Endothelial cell of umbilical vein (primary cell): ENCODE data around the gene OSBPL9. TPM values are rescaled to one million over a fixed set of nuclear protein-coding genes. Genes with fewer than 3 reads are reported as not detected.

ENCODE experiments used
- BruUV-seq: library from RNA; stranded (reverse); fragments of 400-500 nt; replicated peaks from 2 replicates; lab custom pipeline; 2021; lab: Mats Ljungman, UMichigan
- CTCF ChIA-PET: fragments of 300-600, 350-600 bp; sonication (Branson Sonifier 250); formaldehyde crosslinking; loops from one replicate; lab custom pipeline; 2021; ENCODE audit warnings: antibody characterized with exemption, inconsistent platforms; lab: Charles Lee
- POLR2A ChIA-PET: fragments of 300-600, 350-600 bp; sonication (Branson Sonifier 250); formaldehyde crosslinking; loops from one replicate; lab custom pipeline; 2021; ENCODE audit warnings: antibody characterized with exemption, inconsistent platforms; lab: Charles Lee
- DNase-seq: peaks from one replicate; pipeline ENCODE4 v3.0.0-alpha.2; 2011; ENCODE audit warnings: low read depth, low spot score
- FAIRE-seq: peaks from 2 replicates; lab custom pipeline; 2011; peaks lifted over from hg19 to GRCh38; lab: Jason Lieb, UNC
- H2AFZ ChIP-seq: 2 replicates; pipeline ENCODE4 v1.6.0; 2012; ENCODE audit warnings: low read depth, low read length, control low read depth, inconsistent platforms
- H3K27ac ChIP-seq: 2 replicates; pipeline ENCODE4 v1.5.1; 2011; ENCODE audit warnings: low read depth, mild to moderate bottlenecking, control low read depth, low read length, moderate library complexity; ENCODE audit not compliant: insufficient read depth
- H3K27me3 ChIP-seq, 2 experiments: 2 replicates each; pipeline versions ENCODE4 v1.6.0 to v1.6.1; 2011; ENCODE audit warnings: low read length in 2 of 2, mixed read lengths in 1 of 2; ENCODE audit not compliant: control insufficient read depth in 2 of 2, insufficient read depth in 2 of 2
- H3K36me3 ChIP-seq, 2 experiments: 2 replicates in 1 of 2; 3 replicates in 1 of 2; pipeline ENCODE4 v1.5.1; 2011; ENCODE audit warnings: low read length in 2 of 2, mild to moderate bottlenecking in 1 of 2, moderate library complexity in 1 of 2; ENCODE audit not compliant: control insufficient read depth in 2 of 2, insufficient read depth in 2 of 2; ENCODE audit errors: extremely low read depth in 1 of 2
- H3K4me1 ChIP-seq: 3 replicates; pipeline ENCODE4 v1.5.1; 2011; ENCODE audit warnings: mild to moderate bottlenecking, low read length; ENCODE audit not compliant: control insufficient read depth, insufficient read depth; ENCODE audit errors: extremely low read depth
- H3K4me2 ChIP-seq: 2 replicates; pipeline ENCODE4 v1.6.1; 2011; ENCODE audit warnings: low read length, control low read depth, mixed read lengths; ENCODE audit not compliant: insufficient read depth
- H3K4me3 ChIP-seq, 3 experiments: fragments of 200-600 bp in 1 of 3; sonication (generic), shearing (Covaris generic) in 1 of 3; replicated peaks in 1 of 3; 2 replicates each; pipeline ENCODE4 v1.5.1; 2011 to 2016; ENCODE audit warnings: control low read depth in 3 of 3, low read length in 3 of 3, mild to moderate bottlenecking in 2 of 3, inconsistent platforms in 1 of 3, low read depth in 1 of 3, moderate library complexity in 1 of 3; ENCODE audit not compliant: insufficient read depth in 1 of 3
- H3K79me2 ChIP-seq: 2 replicates; pipeline ENCODE4 v1.6.0; 2012; ENCODE audit warnings: low read length, inconsistent platforms; ENCODE audit not compliant: control insufficient read depth, insufficient read depth
- H3K9ac ChIP-seq: replicated peaks from 2 replicates; pipeline ENCODE3; 2011; ENCODE audit warnings: low read length, control low read depth; ENCODE audit not compliant: insufficient read depth; ENCODE audit errors: extremely low read depth
- H3K9me1 ChIP-seq: replicated peaks from 3 replicates; pipeline ENCODE4 v1.6.0; 2011; ENCODE audit warnings: mild to moderate bottlenecking, low read length; ENCODE audit not compliant: control insufficient read depth, insufficient read depth; ENCODE audit errors: extremely low read depth
- H3K9me3 ChIP-seq: replicated peaks from 2 replicates; pipeline ENCODE4 v1.5.1; 2012; ENCODE audit warnings: low read length, inconsistent platforms; ENCODE audit not compliant: control insufficient read depth, insufficient read depth
- H4K20me1 ChIP-seq: replicated peaks from 2 replicates; pipeline ENCODE3; 2011; ENCODE audit warnings: mild to moderate bottlenecking, low read length; ENCODE audit not compliant: control insufficient read depth, insufficient read depth; ENCODE audit errors: extremely low read depth
- EZH2 ChIP-seq: IDR thresholded peaks from 2 replicates; pipeline ENCODE4 v1.6.1; 2012; ENCODE audit warnings: borderline replicate concordance, low read depth, mild to moderate bottlenecking, moderate library complexity, low read length, inconsistent platforms; ENCODE audit not compliant: severe bottlenecking
- FOS ChIP-seq: IDR thresholded peaks from 2 replicates; pipeline ENCODE4 v1.6.1; 2011; ENCODE audit warnings: mild to moderate bottlenecking, low read length, moderate library complexity, borderline replicate concordance; ENCODE audit not compliant: insufficient read depth
- GATA2 ChIP-seq: IDR thresholded peaks from 2 replicates; pipeline ENCODE4 v1.7.0; 2011; ENCODE audit warnings: low read depth, mild to moderate bottlenecking, moderate library complexity, mixed read lengths, low read length; ENCODE audit not compliant: insufficient read length, insufficient read depth
- JUN ChIP-seq: IDR thresholded peaks from 2 replicates; pipeline ENCODE4 v1.6.1; 2011; ENCODE audit warnings: borderline replicate concordance, low read depth; ENCODE audit not compliant: insufficient read length, insufficient read depth
- MYC ChIP-seq: IDR thresholded peaks from one replicate; pipeline ENCODE4 v1.6.1; 2011; ENCODE audit warnings: mild to moderate bottlenecking, low read depth, low read length
- POLR2A ChIP-seq: IDR thresholded peaks from 2 replicates; pipeline ENCODE4 v1.6.1; 2012; ENCODE audit warnings: low read depth, mild to moderate bottlenecking, control low read depth, low read length
- POLR2AphosphoS5 ChIP-seq: IDR thresholded peaks from 2 replicates; pipeline ENCODE4 v1.6.1; 2012; ENCODE audit warnings: low read depth, mild to moderate bottlenecking, control low read depth, low read length, moderate library complexity; ENCODE audit not compliant: insufficient read depth
- dilution Hi-C: fragments of 300-500 bp; cut with MboI; formaldehyde crosslinking; loops from one replicate; pipeline ENCODE4 v1.15.0; 2019; ENCODE audit warnings: low sequenced_read_pairs; ENCODE audit not compliant: extremely low pct_ligation_motif_present
- intact Hi-C: fragments of 100-400 bp; cut with micrococcal nuclease; formaldehyde crosslinking; loops from one replicate; pipeline ENCODE4 v1.10.0; 2022
- polyA plus RNA-seq, 4 experiments: library from polyadenylated mRNA; depleted of rRNA in 3 of 4; stranded (reverse) in 3 of 4; unstranded in 1 of 4; fragments of >200 nt; gene quantifications; 2 replicates each; pipeline versions ENCODE4 v1.2.1 to v1.2.3, GENCODE V29; 2011 to 2012; ENCODE audit warnings: missing spikeins in 1 of 4
- total RNA-seq: library from RNA; stranded (reverse); gene quantifications from 2 replicates; pipeline ENCODE4 v1.2.3, GENCODE V29; 2021
- TF ChIP-seq, protein P1 (sequence below): IDR thresholded peaks from 2 replicates; pipeline ENCODE4 v1.6.1; 2011; ENCODE audit not compliant: insufficient read depth, insufficient read length
- TF ChIP-seq, protein P2 (sequence below), 2 donors: IDR thresholded peaks; 1 replicate in 1 of 2; 2 replicates in 1 of 2; pipeline ENCODE4 v1.5.1; 2011; ENCODE audit warnings: low read length in 2 of 2, mild to moderate bottlenecking in 2 of 2, moderate library complexity in 2 of 2, control low read depth in 1 of 2, inconsistent platforms in 1 of 2, low read depth in 1 of 2; ENCODE audit not compliant: insufficient read depth in 1 of 2; ENCODE audit errors: extremely low read depth in 1 of 2

Gene OSBPL9
- total and polyA plus RNA-seq, 2 donors (not counting 3 experiments of a cell fraction or from before 2014, with no cell fraction given), result 46.2 to 80.3 TPM

DNA sequence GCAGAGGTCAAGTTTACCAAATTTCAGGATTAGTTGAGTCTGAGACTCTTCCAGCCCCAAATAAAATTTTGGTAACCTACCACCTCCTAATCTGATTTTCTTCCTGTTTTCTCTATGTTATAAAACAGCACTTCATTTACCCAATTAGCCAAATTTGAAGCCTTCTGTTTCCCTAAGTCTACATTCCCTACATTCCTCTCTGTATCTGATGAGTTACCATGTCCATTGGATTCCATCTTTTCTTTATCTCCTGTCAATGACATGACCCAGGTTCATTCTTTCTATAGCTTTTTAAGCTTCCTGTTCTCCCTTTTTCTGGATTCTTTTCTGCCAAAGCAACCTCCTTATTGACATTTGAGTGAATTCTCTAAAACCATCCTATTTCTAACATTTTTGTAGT is 72.8 kb downstream of the OSBPL9 start:
- no peaks in the 10 kb centered on the region for H3K27me3 ChIP-seq
- no peaks in the 10 kb centered on the region for H3K36me3 ChIP-seq
- H3K4me2 ChIP-seq, result no peak overlapping the region
- POLR2A ChIA-PET, result no interaction called here
- H3K4me3 ChIP-seq, result no peak overlapping the region
- TF ChIP-seq, protein P1, sequence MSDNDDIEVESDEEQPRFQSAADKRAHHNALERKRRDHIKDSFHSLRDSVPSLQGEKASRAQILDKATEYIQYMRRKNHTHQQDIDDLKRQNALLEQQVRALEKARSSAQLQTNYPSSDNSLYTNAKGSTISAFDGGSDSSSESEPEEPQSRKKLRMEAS, result no peak
- TF ChIP-seq POLR2A (no peak), GATA2 (no peak), POLR2AphosphoS5 (no peak), MYC (no peak), EZH2 (no peak), JUN (no peak), FOS (no peak)
- TF ChIP-seq, protein P2, sequence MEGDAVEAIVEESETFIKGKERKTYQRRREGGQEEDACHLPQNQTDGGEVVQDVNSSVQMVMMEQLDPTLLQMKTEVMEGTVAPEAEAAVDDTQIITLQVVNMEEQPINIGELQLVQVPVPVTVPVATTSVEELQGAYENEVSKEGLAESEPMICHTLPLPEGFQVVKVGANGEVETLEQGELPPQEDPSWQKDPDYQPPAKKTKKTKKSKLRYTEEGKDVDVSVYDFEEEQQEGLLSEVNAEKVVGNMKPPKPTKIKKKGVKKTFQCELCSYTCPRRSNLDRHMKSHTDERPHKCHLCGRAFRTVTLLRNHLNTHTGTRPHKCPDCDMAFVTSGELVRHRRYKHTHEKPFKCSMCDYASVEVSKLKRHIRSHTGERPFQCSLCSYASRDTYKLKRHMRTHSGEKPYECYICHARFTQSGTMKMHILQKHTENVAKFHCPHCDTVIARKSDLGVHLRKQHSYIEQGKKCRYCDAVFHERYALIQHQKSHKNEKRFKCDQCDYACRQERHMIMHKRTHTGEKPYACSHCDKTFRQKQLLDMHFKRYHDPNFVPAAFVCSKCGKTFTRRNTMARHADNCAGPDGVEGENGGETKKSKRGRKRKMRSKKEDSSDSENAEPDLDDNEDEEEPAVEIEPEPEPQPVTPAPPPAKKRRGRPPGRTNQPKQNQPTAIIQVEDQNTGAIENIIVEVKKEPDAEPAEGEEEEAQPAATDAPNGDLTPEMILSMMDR (IDR thresholded peaks at IDR 0.05; ENCODE audit: extremely low read depth in 1 of 2, insufficient read depth in 1 of 2, low read depth in 1 of 2, low read length in 2 of 2), result no peak
- BruUV-seq, result no TSS peak
- H3K4me1 ChIP-seq, result peaks cover 3% of the 10 kb centered on the region
- CTCF ChIA-PET, result interaction anchor here (0.9 to 3.0 kb wide), 4 partner anchors 22 to 122 kb away, joined by 3 to 8 read pairs (median 3); no protein-coding TSS in a partner anchor
- H4K20me1 ChIP-seq, result no peaks in the 10 kb centered on the region
- no peak overlapping the region for H3K27ac ChIP-seq
- DNase-seq (no peak), FAIRE-seq (no peak)
- intact Hi-C loops (no loop called here), dilution Hi-C loops (no loop called here)
- H3K9me1 ChIP-seq, result peaks cover 3% of the 10 kb centered on the region
- H3K9ac ChIP-seq, result no peak overlapping the region
- H3K9me3 ChIP-seq, result no peaks in the 10 kb centered on the region
- no peak overlapping the region for H2AFZ ChIP-seq
- H3K79me2 ChIP-seq, result no peaks in the 10 kb centered on the region
